GM12878 (cell line): ENCODE data around the gene PPID. TPM values are rescaled to one million over a fixed set of nuclear protein-coding genes. Genes with fewer than 3 reads are reported as not detected.

Source experiments
- BCL11A ChIP-seq: IDR thresholded peaks from 2 replicates; pipeline ENCODE4 v1.6.1; 2011; ENCODE audit warnings: low read depth, low read length
- BHLHE40 ChIP-seq, 2 experiments: fragments of 450-650 bp in 1 of 2; IDR thresholded peaks; 2 replicates each; pipeline ENCODE4 v1.6.1; 2011 to 2017; ENCODE audit warnings: low read depth in 2 of 2, borderline replicate concordance in 1 of 2, improper control_type of control experiment in 1 of 2, low read length in 1 of 2, mild to moderate bottlenecking in 1 of 2
- BMI1 ChIP-seq: fragments of 450-650 bp; IDR thresholded peaks from 2 replicates; pipeline ENCODE4 v1.6.1; 2016; ENCODE audit warnings: mild to moderate bottlenecking, moderate library complexity, borderline replicate concordance
- CHD1 ChIP-seq: IDR thresholded peaks from 2 replicates; pipeline ENCODE4 v1.6.1; 2012; ENCODE audit warnings: low read depth, low read length, improper control_type of control experiment
- EED ChIP-seq: sonication (generic); IDR thresholded peaks from 2 replicates; pipeline ENCODE4 v1.6.1; 2016; ENCODE audit warnings: antibody characterized with exemption, low read depth
- GABPA ChIP-seq: IDR thresholded peaks from 2 replicates; pipeline ENCODE4 v1.6.1; 2014; ENCODE audit warnings: antibody characterized with exemption, low read depth, mild to moderate bottlenecking, inconsistent platforms
- LARP7 ChIP-seq: fragments of 450-650 bp; IDR thresholded peaks from 2 replicates; pipeline ENCODE4 v1.6.1; 2017; ENCODE audit warnings: mild to moderate bottlenecking
- MYC ChIP-seq: IDR thresholded peaks from 2 replicates; pipeline ENCODE4 v1.6.1; 2011; ENCODE audit warnings: mild to moderate bottlenecking, low read length, moderate library complexity, inconsistent platforms; ENCODE audit not compliant: insufficient read depth, insufficient replicate concordance, insufficient read length, severe bottlenecking
- NBN ChIP-seq: fragments of 450-650 bp; IDR thresholded peaks from 2 replicates; pipeline ENCODE4 v1.6.1; 2016
- NFYA ChIP-seq: IDR thresholded peaks from 2 replicates; pipeline ENCODE4 v1.6.1; 2011; ENCODE audit warnings: low read depth, mild to moderate bottlenecking, low read length, improper control_type of control experiment, borderline replicate concordance
- NR2F1 ChIP-seq: fragments of 450-650 bp; conservative IDR thresholded peaks from 2 replicates; pipeline ENCODE4 v1.6.1; 2017; ENCODE audit warnings: mild to moderate bottlenecking
- PAX5 ChIP-seq: IDR thresholded peaks from 2 replicates; pipeline ENCODE4 v1.6.1; 2011; ENCODE audit warnings: low read depth, low read length, borderline replicate concordance
- PBX3 ChIP-seq: IDR thresholded peaks from 2 replicates; pipeline ENCODE4 v1.6.1; 2011; ENCODE audit warnings: mild to moderate bottlenecking, low read depth, low read length, moderate library complexity; ENCODE audit not compliant: insufficient replicate concordance
- POLR2AphosphoS5 ChIP-seq: IDR thresholded peaks from 2 replicates; pipeline ENCODE4 v1.6.1; 2011; ENCODE audit warnings: mild to moderate bottlenecking, low read length, inconsistent platforms
- POU2F2 ChIP-seq: IDR thresholded peaks from 3 replicates; pipeline ENCODE4 v1.6.1; 2011; ENCODE audit warnings: low read depth, mild to moderate bottlenecking, low read length, borderline replicate concordance
- SIN3A ChIP-seq: IDR thresholded peaks from 2 replicates; pipeline ENCODE4 v1.6.1; 2012; ENCODE audit warnings: low read depth, low read length, improper control_type of control experiment
- SMARCA5 ChIP-seq: fragments of 450-650 bp; IDR thresholded peaks from 2 replicates; pipeline ENCODE4 v1.6.1; 2017; ENCODE audit warnings: mild to moderate bottlenecking
- SRF ChIP-seq, 2 experiments: IDR thresholded peaks; 2 replicates each; pipeline ENCODE4 v1.6.1; 2011; ENCODE audit warnings: low read depth in 2 of 2, low read length in 2 of 2, mild to moderate bottlenecking in 1 of 2, moderate library complexity in 1 of 2
- TAF1 ChIP-seq: IDR thresholded peaks from 2 replicates; pipeline ENCODE4 v1.6.1; 2011; ENCODE audit warnings: mild to moderate bottlenecking, low read depth, low read length, borderline replicate concordance
- ZNF24 ChIP-seq: fragments of 450-650 bp; IDR thresholded peaks from 2 replicates; pipeline ENCODE4 v1.6.1; 2017; ENCODE audit warnings: antibody characterized with exemption, mild to moderate bottlenecking
- ZSCAN29 ChIP-seq: fragments of 450-650 bp; IDR thresholded peaks from 2 replicates; pipeline ENCODE4 v1.6.1; 2017; ENCODE audit warnings: mild to moderate bottlenecking, moderate library complexity
- polyA plus RNA-seq, 11 experiments: library from polyadenylated mRNA; depleted of rRNA in 4 of 11; unstranded in 6 of 11; stranded (reverse) in 5 of 11; fragments of >200 nt; fragmentation: Nextera tagmentation in 4 of 11; fragmentation: Illumina TruSeq in 1 of 11; extraction: Ambion mirVana in 4 of 11; extraction: Trizol in 1 of 11; gene quantifications; 1 replicate in 1 of 11; 2 replicates in 10 of 11; pipeline versions ENCODE4 v1.2.1 to v1.2.3, GENCODE V29; 2011 to 2016; ENCODE audit warnings: inconsistent platforms in 2 of 11, missing spikeins in 2 of 11, low read depth in 1 of 11
- total RNA-seq, 4 experiments: library from RNA; depleted of rRNA in 3 of 4; stranded (reverse); fragments of >200 nt in 3 of 4; fragmentation: Illumina TruSeq in 1 of 4; extraction: Trizol in 1 of 4; gene quantifications; 2 replicates each; pipeline versions ENCODE4 v1.2.1 to v1.2.3, GENCODE V29; 2013 to 2021
- TF ChIP-seq, protein P1 (sequence below): fragments of 450-650 bp; IDR thresholded peaks from 2 replicates; pipeline ENCODE4 v1.6.1; 2017; ENCODE audit warnings: mild to moderate bottlenecking, moderate library complexity
- TF ChIP-seq, protein P2 (sequence below): IDR thresholded peaks from 2 replicates; pipeline ENCODE4 v1.6.1; 2011; ENCODE audit warnings: borderline replicate concordance, low read depth, mild to moderate bottlenecking, moderate library complexity, low read length; ENCODE audit not compliant: insufficient read depth, poor library complexity, severe bottlenecking

Gene PPID
- total and polyA plus RNA-seq, 10 of the 15 experiments (the other 5 are each of a cell fraction or from before 2014, with no cell fraction given): 21.9 to 64.3 (median 39.5) TPM

GRCh38 chr4:158671915-158672806 is 51.0 kb downstream of the PPID start, which contains the start of gene ETFDH (continued):
- TF ChIP-seq, protein P1, sequence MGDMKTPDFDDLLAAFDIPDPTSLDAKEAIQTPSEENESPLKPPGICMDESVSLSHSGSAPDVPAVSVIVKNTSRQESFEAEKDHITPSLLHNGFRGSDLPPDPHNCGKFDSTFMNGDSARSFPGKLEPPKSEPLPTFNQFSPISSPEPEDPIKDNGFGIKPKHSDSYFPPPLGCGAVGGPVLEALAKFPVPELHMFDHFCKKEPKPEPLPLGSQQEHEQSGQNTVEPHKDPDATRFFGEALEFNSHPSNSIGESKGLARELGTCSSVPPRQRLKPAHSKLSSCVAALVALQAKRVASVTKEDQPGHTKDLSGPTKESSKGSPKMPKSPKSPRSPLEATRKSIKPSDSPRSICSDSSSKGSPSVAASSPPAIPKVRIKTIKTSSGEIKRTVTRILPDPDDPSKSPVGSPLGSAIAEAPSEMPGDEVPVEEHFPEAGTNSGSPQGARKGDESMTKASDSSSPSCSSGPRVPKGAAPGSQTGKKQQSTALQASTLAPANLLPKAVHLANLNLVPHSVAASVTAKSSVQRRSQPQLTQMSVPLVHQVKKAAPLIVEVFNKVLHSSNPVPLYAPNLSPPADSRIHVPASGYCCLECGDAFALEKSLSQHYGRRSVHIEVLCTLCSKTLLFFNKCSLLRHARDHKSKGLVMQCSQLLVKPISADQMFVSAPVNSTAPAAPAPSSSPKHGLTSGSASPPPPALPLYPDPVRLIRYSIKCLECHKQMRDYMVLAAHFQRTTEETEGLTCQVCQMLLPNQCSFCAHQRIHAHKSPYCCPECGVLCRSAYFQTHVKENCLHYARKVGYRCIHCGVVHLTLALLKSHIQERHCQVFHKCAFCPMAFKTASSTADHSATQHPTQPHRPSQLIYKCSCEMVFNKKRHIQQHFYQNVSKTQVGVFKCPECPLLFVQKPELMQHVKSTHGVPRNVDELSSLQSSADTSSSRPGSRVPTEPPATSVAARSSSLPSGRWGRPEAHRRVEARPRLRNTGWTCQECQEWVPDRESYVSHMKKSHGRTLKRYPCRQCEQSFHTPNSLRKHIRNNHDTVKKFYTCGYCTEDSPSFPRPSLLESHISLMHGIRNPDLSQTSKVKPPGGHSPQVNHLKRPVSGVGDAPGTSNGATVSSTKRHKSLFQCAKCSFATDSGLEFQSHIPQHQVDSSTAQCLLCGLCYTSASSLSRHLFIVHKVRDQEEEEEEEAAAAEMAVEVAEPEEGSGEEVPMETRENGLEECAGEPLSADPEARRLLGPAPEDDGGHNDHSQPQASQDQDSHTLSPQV: peak; percentile 27; the same call in 1 of the 2 replicates
- TF ChIP-seq MYC: no peak
- TF ChIP-seq TAF1: 0 out of 2 replicates have a peak, but pooled peaks have one; percentile 74
- TF ChIP-seq POLR2AphosphoS5: peak; percentile 60; the same call in 1 of the 2 replicates
- TF ChIP-seq PBX3: no peak
- peak; percentile 75 for TF ChIP-seq LARP7
- no peak for TF ChIP-seq ZSCAN29
- TF ChIP-seq, protein P2, sequence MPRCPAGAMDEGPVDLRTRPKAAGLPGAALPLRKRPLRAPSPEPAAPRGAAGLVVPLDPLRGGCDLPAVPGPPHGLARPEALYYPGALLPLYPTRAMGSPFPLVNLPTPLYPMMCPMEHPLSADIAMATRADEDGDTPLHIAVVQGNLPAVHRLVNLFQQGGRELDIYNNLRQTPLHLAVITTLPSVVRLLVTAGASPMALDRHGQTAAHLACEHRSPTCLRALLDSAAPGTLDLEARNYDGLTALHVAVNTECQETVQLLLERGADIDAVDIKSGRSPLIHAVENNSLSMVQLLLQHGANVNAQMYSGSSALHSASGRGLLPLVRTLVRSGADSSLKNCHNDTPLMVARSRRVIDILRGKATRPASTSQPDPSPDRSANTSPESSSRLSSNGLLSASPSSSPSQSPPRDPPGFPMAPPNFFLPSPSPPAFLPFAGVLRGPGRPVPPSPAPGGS: no peak
- TF ChIP-seq SMARCA5: peak; percentile 94
- 0 out of 2 replicates have a peak, but pooled peaks have one; percentile 55 for TF ChIP-seq CHD1
- TF ChIP-seq NFYA: no peak
- peak; percentile 60; the same call in 1 of the 2 replicates for TF ChIP-seq NBN
- TF ChIP-seq NR2F1: peak; percentile 96
- no peak; the same call in 1 of the 2 replicates for TF ChIP-seq EED
- peak; percentile 66; the same call in 1 of the 2 replicates for TF ChIP-seq GABPA
- TF ChIP-seq BMI1: no peak
- 0 out of 2 replicates have a peak, but pooled peaks have one; percentile 4 for TF ChIP-seq BCL11A
- TF ChIP-seq POU2F2: no peak; the same call in 2 of the 3 replicates
- TF ChIP-seq PAX5: no peak; the same call in 1 of the 2 replicates
- 0 out of 2 replicates have a peak, but pooled peaks have one; percentile 10 for TF ChIP-seq ZNF24
- TF ChIP-seq BHLHE40 (IDR thresholded peaks at IDR 0.05; ENCODE audit: borderline replicate concordance in 1 of 2, low read depth in 2 of 2, low read length in 1 of 2): peak in 1 of 2 experiments; percentile 43; a peak in 1 of 4 replicates
- no peak; the same call in none of the 2 replicates for TF ChIP-seq SIN3A
- TF ChIP-seq SRF (IDR thresholded peaks at IDR 0.05; ENCODE audit: low read depth in 2 of 2, low read length in 2 of 2): 0 out of 4 replicates have a peak, but pooled peaks of 1 of the 2 experiments have one; percentile 28
